HL-60 (cell line): ENCODE results near the gene TUBG1.

Source experiments
- REST ChIP-seq: IDR thresholded peaks from 2 replicates; pipeline ENCODE4 v1.6.1; 2012; ENCODE audit warnings: low read depth; ENCODE audit not compliant: insufficient replicate concordance
- TF ChIP-seq, protein P1 (sequence below): IDR thresholded peaks from one replicate; pipeline ENCODE4 v1.5.1; 2011; ENCODE audit warnings: low read length, control low read depth, inconsistent platforms; ENCODE audit not compliant: insufficient read depth

GRCh38 chr17:42617956-42618431 is 8.5 kb downstream of the TUBG1 start:
- TF ChIP-seq, protein P1, sequence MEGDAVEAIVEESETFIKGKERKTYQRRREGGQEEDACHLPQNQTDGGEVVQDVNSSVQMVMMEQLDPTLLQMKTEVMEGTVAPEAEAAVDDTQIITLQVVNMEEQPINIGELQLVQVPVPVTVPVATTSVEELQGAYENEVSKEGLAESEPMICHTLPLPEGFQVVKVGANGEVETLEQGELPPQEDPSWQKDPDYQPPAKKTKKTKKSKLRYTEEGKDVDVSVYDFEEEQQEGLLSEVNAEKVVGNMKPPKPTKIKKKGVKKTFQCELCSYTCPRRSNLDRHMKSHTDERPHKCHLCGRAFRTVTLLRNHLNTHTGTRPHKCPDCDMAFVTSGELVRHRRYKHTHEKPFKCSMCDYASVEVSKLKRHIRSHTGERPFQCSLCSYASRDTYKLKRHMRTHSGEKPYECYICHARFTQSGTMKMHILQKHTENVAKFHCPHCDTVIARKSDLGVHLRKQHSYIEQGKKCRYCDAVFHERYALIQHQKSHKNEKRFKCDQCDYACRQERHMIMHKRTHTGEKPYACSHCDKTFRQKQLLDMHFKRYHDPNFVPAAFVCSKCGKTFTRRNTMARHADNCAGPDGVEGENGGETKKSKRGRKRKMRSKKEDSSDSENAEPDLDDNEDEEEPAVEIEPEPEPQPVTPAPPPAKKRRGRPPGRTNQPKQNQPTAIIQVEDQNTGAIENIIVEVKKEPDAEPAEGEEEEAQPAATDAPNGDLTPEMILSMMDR, result no peak
- no peak for TF ChIP-seq REST
